A673 (cell line): ENCODE results near the gene ASB16.

ENCODE experiments used
- CTCF ChIP-seq: fragments of 300-800, 200-600 bp; sonication (generic); conservative IDR thresholded peaks from 2 replicates; pipeline ENCODE4 v1.5.1; 2017; ENCODE audit warnings: low read depth, mild to moderate bottlenecking, antibody characterized with exemption, low read length, moderate library complexity, mixed read lengths
- EZH2 ChIP-seq: fragments of 200-600 bp; sonication (generic); IDR thresholded peaks from 2 replicates; pipeline ENCODE4 v1.6.1; 2017; ENCODE audit warnings: borderline replicate concordance, low read depth, mild to moderate bottlenecking, mixed read lengths, antibody characterized with exemption, low read length; ENCODE audit not compliant: poor library complexity, severe bottlenecking

- TF ChIP-seq EZH2 (no peak), CTCF (no peak)
Observed at GRCh38 chr17:44133918-44134476, 36.5 kb upstream of the ASB16 start.
